Thyroid gland (tissue), 4 donors: ENCODE results near the gene BEST2.

Experiments used
- CTCF ChIP-seq, 6 experiments: fragments of 200-600 bp in 3 of 6; fragments of 450-650 bp in 3 of 6; sonication (generic) in 3 of 6; IDR thresholded peaks; one replicate each; pipeline ENCODE4 v1.5.1; 2016 to 2019; ENCODE audit warnings: antibody characterized with exemption in 6 of 6, mild to moderate bottlenecking in 2 of 6, inconsistent platforms in 1 of 6, moderate library complexity in 1 of 6
- POLR2A ChIP-seq, 2 donors: fragments of 450-650 bp; IDR thresholded peaks; one replicate each; pipeline ENCODE4 v1.6.1; 2017; ENCODE audit warnings: antibody characterized with exemption in 2 of 2, mild to moderate bottlenecking in 2 of 2, moderate library complexity in 1 of 2

- peak in 1 of 6 experiments; percentile 1 for TF ChIP-seq CTCF (IDR thresholded peaks at IDR 0.05)
- TF ChIP-seq POLR2A (IDR thresholded peaks at IDR 0.05), result no peak
Measured at GRCh38 chr19:12782174-12782423, 30.5 kb downstream of the BEST2 start.
